ENCODE measurements around the gene RNF169.

Gene RNF169

DNA sequence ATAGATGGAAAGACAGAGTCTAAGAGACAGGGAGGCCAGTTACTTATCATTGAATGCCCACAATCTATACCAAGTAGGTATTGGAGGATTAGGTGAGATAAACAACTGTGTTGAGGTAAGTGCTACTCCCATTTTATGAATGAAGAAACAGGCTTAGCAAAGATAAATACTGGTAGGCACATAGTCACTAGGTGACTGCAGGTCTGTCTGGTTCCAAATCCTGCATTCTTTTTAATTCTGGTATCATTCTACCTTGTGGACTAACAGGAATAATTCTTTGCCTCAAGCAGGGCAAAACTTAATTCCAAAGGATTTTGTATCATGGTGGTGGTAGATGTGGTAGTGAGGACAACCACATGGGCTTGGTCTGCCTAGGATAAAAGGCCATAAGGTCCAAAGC, 28.4 kb downstream of the RNF169 start:
- H2AK5ac ChIP-seq (ENCODE audit: low read length): no peak overlapping the region
- H2BK5ac ChIP-seq (ENCODE audit: low read depth, low read length, poor library complexity): no peak overlapping the region
- H2BK120ac ChIP-seq (ENCODE audit: insufficient read depth, low read length, poor library complexity): no peak overlapping the region
- H3K27ac ChIP-seq (ENCODE audit: low read depth, low read length): no peak overlapping the region
- DNase-seq: peak; percentile 47 to 87
- no peak overlapping the region for H4K12ac ChIP-seq (ENCODE audit: low read depth, low read length)
- no peak overlapping the region for H3K4me2 ChIP-seq (ENCODE audit: low read length)
- no peak overlapping the region for H3K4me3 ChIP-seq (ENCODE audit: low read depth, low read length)
- no peaks in the 10 kb centered on the region for H3K79me2 ChIP-seq (ENCODE audit: control insufficient read depth, insufficient read depth, low read length, poor library complexity)
- no peak overlapping the region for H4K8ac ChIP-seq (ENCODE audit: low read depth, low read length)
- no peak overlapping the region for H3K14ac ChIP-seq (ENCODE audit: low read length)
- no peak overlapping the region for H3K4ac ChIP-seq (ENCODE audit: low read depth, low read length)
- no peak overlapping the region for H3K23ac ChIP-seq (ENCODE audit: low read length)
- no peaks in the 10 kb centered on the region for H3K27me3 ChIP-seq (ENCODE audit: insufficient read depth, low read length)
- no peaks in the 10 kb centered on the region for H3K36me3 ChIP-seq (ENCODE audit: control insufficient read depth in 1 of 2, insufficient read depth in 2 of 2, low read length in 2 of 2)
- no peak overlapping the region for H3K18ac ChIP-seq (ENCODE audit: low read length)
- H4K91ac ChIP-seq (ENCODE audit: low read depth, low read length): no peak overlapping the region
- H3K9me3 ChIP-seq (ENCODE audit: insufficient read depth, low read depth, low read length): no peaks in the 10 kb centered on the region
- no peaks in the 10 kb centered on the region for H3K4me1 ChIP-seq (ENCODE audit: control insufficient read depth in 1 of 2, insufficient read depth in 2 of 2, low read length in 2 of 2)
- no peak overlapping the region for H3K9ac ChIP-seq (ENCODE audit: low read length)
- H3K79me1 ChIP-seq (ENCODE audit: low read length): no peaks in the 10 kb centered on the region
- no peak overlapping the region for H2AFZ ChIP-seq (ENCODE audit: insufficient read depth, low read length, poor library complexity)
- no peak overlapping the region for H2BK12ac ChIP-seq (ENCODE audit: low read length)

DNA sequence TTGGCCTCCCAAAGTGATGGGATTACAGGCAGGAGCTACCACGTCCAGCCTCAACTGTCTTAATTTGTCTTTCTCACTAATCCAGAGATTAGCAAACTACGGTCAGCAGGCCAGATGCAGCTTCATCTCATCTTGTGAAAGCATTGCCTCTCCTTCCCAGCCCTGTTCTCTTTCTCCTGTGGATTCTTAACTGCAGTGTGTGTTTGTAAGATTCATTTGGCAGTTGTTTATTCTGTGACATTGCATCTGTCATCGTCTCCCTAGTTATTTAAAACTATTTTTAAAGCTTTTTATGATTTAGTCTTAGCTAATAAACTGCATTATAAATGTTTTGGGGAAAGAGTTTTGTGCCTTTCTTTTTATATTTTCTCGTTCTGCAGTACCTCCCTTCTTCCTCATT, 29.2 kb downstream of the RNF169 start:
- Histone ChIP-seq H4K91ac (ENCODE audit: low read depth, low read length) (no peak overlapping the region), H4K8ac (ENCODE audit: low read depth, low read length) (no peak overlapping the region), H2BK120ac (ENCODE audit: insufficient read depth, low read length, poor library complexity) (no peak overlapping the region), H3K23ac (ENCODE audit: low read length) (no peak overlapping the region), H3K9ac (ENCODE audit: low read length) (no peak overlapping the region), H3K4me3 (ENCODE audit: low read depth, low read length) (no peak overlapping the region), H2AK5ac (ENCODE audit: low read length) (no peak overlapping the region), H3K27me3 (ENCODE audit: insufficient read depth, low read length) (no peaks in the 10 kb centered on the region), H3K4me2 (ENCODE audit: low read length) (no peak overlapping the region), H3K14ac (ENCODE audit: low read length) (no peak overlapping the region), H3K79me1 (ENCODE audit: low read length) (no peaks in the 10 kb centered on the region), H3K9me3 (ENCODE audit: insufficient read depth, low read depth, low read length) (no peaks in the 10 kb centered on the region), H2BK5ac (ENCODE audit: low read depth, low read length, poor library complexity) (no peak overlapping the region), H4K12ac (ENCODE audit: low read depth, low read length) (no peak overlapping the region), H3K4me1 (ENCODE audit: control insufficient read depth in 1 of 2, insufficient read depth in 2 of 2, low read length in 2 of 2) (no peaks in the 10 kb centered on the region), H2BK12ac (ENCODE audit: low read length) (no peak overlapping the region), H3K79me2 (ENCODE audit: control insufficient read depth, insufficient read depth, low read length, poor library complexity) (no peaks in the 10 kb centered on the region), H3K4ac (ENCODE audit: low read depth, low read length) (no peak overlapping the region), H3K18ac (ENCODE audit: low read length) (no peak overlapping the region), H3K27ac (ENCODE audit: low read depth, low read length) (no peak overlapping the region), H3K36me3 (ENCODE audit: control insufficient read depth in 1 of 2, insufficient read depth in 2 of 2, low read length in 2 of 2) (no peaks in the 10 kb centered on the region), H2AFZ (ENCODE audit: insufficient read depth, low read length, poor library complexity) (no peak overlapping the region)
- no CpG with 5 or more reads among the region's 4 CpGs for WGBS (ENCODE audit: extremely low coverage, insufficient coverage, insufficient read length)
- DNase-seq: no peak

DNA sequence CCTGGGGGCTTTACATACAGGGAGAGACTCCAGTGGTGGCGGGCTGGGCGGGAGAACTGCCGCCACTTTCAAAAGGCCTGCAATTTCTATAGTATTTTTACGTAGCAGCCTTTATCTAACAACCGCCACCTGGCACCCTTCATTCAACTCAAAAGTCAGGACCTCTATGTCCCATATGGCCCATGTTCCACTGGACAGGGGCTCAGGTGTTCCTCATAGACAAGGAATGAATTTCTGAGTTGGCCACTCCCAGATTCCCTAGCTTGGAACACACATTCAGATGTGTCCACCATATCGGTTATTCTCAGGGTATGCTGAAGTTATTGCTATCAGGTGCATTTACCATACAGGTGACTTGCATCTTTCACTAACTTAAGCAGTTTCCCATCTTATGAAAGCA, 29.9 kb downstream of the RNF169 start:
- H4K91ac ChIP-seq (ENCODE audit: low read depth, low read length): no peak overlapping the region
- H2BK120ac ChIP-seq (ENCODE audit: insufficient read depth, low read length, poor library complexity): no peak overlapping the region
- no peaks in the 10 kb centered on the region for H3K36me3 ChIP-seq (ENCODE audit: control insufficient read depth in 1 of 2, insufficient read depth in 2 of 2, low read length in 2 of 2)
- DNase-seq: peak; percentile 64 to 85
- H3K14ac ChIP-seq (ENCODE audit: low read length): no peak overlapping the region
- H2BK5ac ChIP-seq (ENCODE audit: low read depth, low read length, poor library complexity): no peak overlapping the region
- no peak overlapping the region for H3K4me2 ChIP-seq (ENCODE audit: low read length)
- no peak overlapping the region for H4K8ac ChIP-seq (ENCODE audit: low read depth, low read length)
- no peak overlapping the region for H3K4me3 ChIP-seq (ENCODE audit: low read depth, low read length)
- H3K79me1 ChIP-seq (ENCODE audit: low read length): no peaks in the 10 kb centered on the region
- no peak overlapping the region for H3K4ac ChIP-seq (ENCODE audit: low read depth, low read length)
- H3K23ac ChIP-seq (ENCODE audit: low read length): no peak overlapping the region
- H3K27ac ChIP-seq (ENCODE audit: low read depth, low read length): no peak overlapping the region
- H2BK12ac ChIP-seq (ENCODE audit: low read length): no peak overlapping the region
- H3K18ac ChIP-seq (ENCODE audit: low read length): no peak overlapping the region
- H4K12ac ChIP-seq (ENCODE audit: low read depth, low read length): no peak overlapping the region
- no peaks in the 10 kb centered on the region for H3K27me3 ChIP-seq (ENCODE audit: insufficient read depth, low read length)
- no peak overlapping the region for H2AK5ac ChIP-seq (ENCODE audit: low read length)
- no peaks in the 10 kb centered on the region for H3K4me1 ChIP-seq (ENCODE audit: control insufficient read depth in 1 of 2, insufficient read depth in 2 of 2, low read length in 2 of 2)
- no peak overlapping the region for H2AFZ ChIP-seq (ENCODE audit: insufficient read depth, low read length, poor library complexity)
- no peaks in the 10 kb centered on the region for H3K79me2 ChIP-seq (ENCODE audit: control insufficient read depth, insufficient read depth, low read length, poor library complexity)
- no CpG with 5 or more reads among the region's 6 CpGs for WGBS (ENCODE audit: extremely low coverage, insufficient coverage, insufficient read length)
- H3K9me3 ChIP-seq (ENCODE audit: insufficient read depth, low read depth, low read length): no peaks in the 10 kb centered on the region
- H3K9ac ChIP-seq (ENCODE audit: low read length): no peak overlapping the region

DNA sequence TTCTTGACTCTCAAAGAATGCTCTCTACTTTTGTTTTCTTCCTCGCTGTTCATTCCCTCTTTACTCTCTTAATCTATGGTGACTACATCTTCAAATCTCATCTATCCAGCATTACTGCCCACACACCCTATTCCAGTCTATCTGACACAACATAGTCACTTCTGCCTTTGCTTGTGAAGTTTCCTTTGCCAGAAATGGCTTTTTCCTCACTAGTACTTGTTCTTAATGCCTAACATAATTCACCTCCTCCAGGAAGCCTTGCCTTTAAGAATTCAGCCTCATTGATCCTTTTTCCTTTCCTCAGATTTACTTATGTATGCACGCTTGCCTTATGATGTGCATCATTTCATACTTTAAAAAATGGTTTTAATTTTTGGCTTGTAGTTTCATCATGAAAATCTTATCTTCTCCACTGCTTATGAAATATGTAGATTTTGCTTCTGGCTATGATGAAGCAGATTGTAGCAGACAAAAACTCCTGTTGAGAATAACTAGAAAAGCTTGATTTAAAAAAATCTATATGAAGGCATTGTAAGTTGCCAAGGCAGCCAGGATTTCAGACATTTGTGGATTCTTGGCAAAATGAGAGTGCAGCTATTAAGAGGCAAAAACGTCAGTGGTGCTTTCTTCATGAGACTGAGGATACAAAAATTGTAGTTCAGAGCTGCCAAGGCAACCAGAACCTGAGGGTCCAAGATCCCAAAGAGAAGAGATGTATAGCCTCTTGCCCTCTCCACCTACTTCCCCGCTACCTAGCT, 31.8 kb downstream of the RNF169 start:
- H3K79me1 ChIP-seq (ENCODE audit: low read length): no peaks in the 10 kb centered on the region
- no peaks in the 10 kb centered on the region for H3K9me3 ChIP-seq (ENCODE audit: insufficient read depth, low read depth, low read length)
- no peak overlapping the region for H4K12ac ChIP-seq (ENCODE audit: low read depth, low read length)
- WGBS (ENCODE audit: extremely low coverage, insufficient coverage, insufficient read length): no CpG with 5 or more reads among the region's 4 CpGs
- H2AFZ ChIP-seq (ENCODE audit: insufficient read depth, low read length, poor library complexity): no peak overlapping the region
- H4K8ac ChIP-seq (ENCODE audit: low read depth, low read length): no peak overlapping the region
- H3K23ac ChIP-seq (ENCODE audit: low read length): no peak overlapping the region
- H4K91ac ChIP-seq (ENCODE audit: low read depth, low read length): no peak overlapping the region
- H3K79me2 ChIP-seq (ENCODE audit: control insufficient read depth, insufficient read depth, low read length, poor library complexity): no peaks in the 10 kb centered on the region
- H2AK5ac ChIP-seq (ENCODE audit: low read length): no peak overlapping the region
- no peak overlapping the region for H3K14ac ChIP-seq (ENCODE audit: low read length)
- no peak overlapping the region for H3K27ac ChIP-seq (ENCODE audit: low read depth, low read length)
- no peak overlapping the region for H2BK12ac ChIP-seq (ENCODE audit: low read length)
- H3K18ac ChIP-seq (ENCODE audit: low read length): no peak overlapping the region
- H3K4me1 ChIP-seq (ENCODE audit: control insufficient read depth in 1 of 2, insufficient read depth in 2 of 2, low read length in 2 of 2): no peaks in the 10 kb centered on the region
- DNase-seq: peak; percentile 79 to 96
- H3K4me3 ChIP-seq (ENCODE audit: low read depth, low read length): no peak overlapping the region
- H2BK5ac ChIP-seq (ENCODE audit: low read depth, low read length, poor library complexity): no peak overlapping the region
- no peaks in the 10 kb centered on the region for H3K27me3 ChIP-seq (ENCODE audit: insufficient read depth, low read length)
- H3K4me2 ChIP-seq (ENCODE audit: low read length): no peak overlapping the region
- no peak overlapping the region for H2BK120ac ChIP-seq (ENCODE audit: insufficient read depth, low read length, poor library complexity)
- H3K9ac ChIP-seq (ENCODE audit: low read length): no peak overlapping the region
- no peak overlapping the region for H3K4ac ChIP-seq (ENCODE audit: low read depth, low read length)
- no peaks in the 10 kb centered on the region for H3K36me3 ChIP-seq (ENCODE audit: control insufficient read depth in 1 of 2, insufficient read depth in 2 of 2, low read length in 2 of 2)
